SK-N-SH (cell line): ENCODE data around the gene COQ8B. TPM values are rescaled to one million over a fixed set of nuclear protein-coding genes. Genes with fewer than 3 reads are reported as not detected.
A peak's percentile ranks its signal among the peaks of the same experiment; 100 is the strongest.
"Not testable (repeated sequence)": the region's sequence is repeated elsewhere in the genome, so short reads cannot be mapped to it uniquely, and the experiment has no call there.

Source experiments
- CTCF ChIA-PET: fragments of 300-600, 350-600 bp; formaldehyde crosslinking; extraction: SDS; loops from one replicate; lab custom pipeline; 2021; lab: Yijun Ruan, JAX
- POLR2A ChIA-PET: fragments of 350-600 bp; sonication (Branson Sonifier 250); formaldehyde crosslinking; extraction: SDS; loops from one replicate; lab custom pipeline; 2020; ENCODE audit warnings: antibody characterized with exemption, inconsistent platforms; lab: Yijun Ruan, JAX
- DNase-seq: peaks from one replicate; pipeline ENCODE4 v3.0.0; 2012
- H2AFZ ChIP-seq: fragments of 200-600 bp; sonication (generic); 2 replicates; pipeline ENCODE4 v1.8.1; 2016; ENCODE audit warnings: antibody characterized with exemption, mild to moderate bottlenecking, low read depth
- H3F3A ChIP-seq: fragments of 200-600 bp; sonication (generic); replicated peaks from 2 replicates; pipeline ENCODE3; 2016; ENCODE audit warnings: antibody characterized with exemption, mild to moderate bottlenecking; ENCODE audit not compliant: insufficient read depth
- H3K27ac ChIP-seq, 2 experiments: fragments of 200-500 bp in 1 of 2; fragments of 200-600 bp in 1 of 2; sonication (Bioruptor generic) in 1 of 2; sonication (generic), shearing (Covaris generic) in 1 of 2; 2 replicates each; pipeline versions ENCODE4 v1.5.1 to v1.6.1; 2014 to 2016; ENCODE audit warnings: low read depth in 2 of 2, inconsistent platforms in 1 of 2, low read length in 1 of 2, mild to moderate bottlenecking in 1 of 2, mixed read lengths in 1 of 2
- H3K27me3 ChIP-seq: fragments of 200-600 bp; sonication (generic), shearing (Covaris generic); 2 replicates; pipeline ENCODE4 v1.6.1; 2016; ENCODE audit warnings: mixed run types; ENCODE audit not compliant: insufficient read depth
- H3K36me3 ChIP-seq, 2 experiments: fragments of 200-500 bp in 1 of 2; fragments of 200-600 bp in 1 of 2; sonication (Bioruptor generic) in 1 of 2; sonication (generic) in 1 of 2; replicated peaks in 1 of 2; 2 replicates each; pipeline versions ENCODE3 to v1.5.1; 2014 to 2016; ENCODE audit warnings: low read length in 1 of 2, mild to moderate bottlenecking in 1 of 2; ENCODE audit not compliant: insufficient read depth in 2 of 2, control insufficient read depth in 1 of 2
- H3K4me1 ChIP-seq, 2 experiments: fragments of 200-500 bp in 1 of 2; fragments of 200-600 bp in 1 of 2; sonication (Bioruptor generic) in 1 of 2; sonication (generic), shearing (Covaris generic) in 1 of 2; 2 replicates each; pipeline versions ENCODE4 v1.5.1 to v1.6.1; 2014 to 2016; ENCODE audit warnings: low read depth in 1 of 2, low read length in 1 of 2, mixed run types in 1 of 2; ENCODE audit not compliant: insufficient read depth in 2 of 2, control insufficient read depth in 1 of 2
- H3K4me2 ChIP-seq: fragments of 200-600 bp; sonication (generic), shearing (Covaris generic); 2 replicates; pipeline ENCODE4 v1.6.1; 2017; ENCODE audit warnings: mixed run types
- H3K4me3 ChIP-seq, 2 experiments: fragments of 200-500 bp in 1 of 2; fragments of 200-600 bp in 1 of 2; sonication (Bioruptor generic) in 1 of 2; sonication (generic), shearing (Covaris generic) in 1 of 2; 2 replicates each; pipeline versions ENCODE4 v1.5.1 to v1.8.1; 2014 to 2016; ENCODE audit warnings: low read depth in 2 of 2, inconsistent platforms in 1 of 2, low read length in 1 of 2, mild to moderate bottlenecking in 1 of 2, mixed read lengths in 1 of 2, moderate library complexity in 1 of 2
- H3K79me2 ChIP-seq: fragments of 200-600 bp; sonication (generic); 2 replicates; pipeline ENCODE4 v1.8.1; 2017; ENCODE audit warnings: mild to moderate bottlenecking; ENCODE audit not compliant: insufficient read depth
- H3K9ac ChIP-seq: fragments of 200-600 bp; sonication (generic); 2 replicates; pipeline ENCODE4 v1.6.1; 2017; ENCODE audit warnings: mixed run types
- H3K9me2 ChIP-seq: fragments of 200-600 bp; sonication (generic); 2 replicates; pipeline ENCODE4 v1.6.1; 2017; ENCODE audit warnings: mixed run types
- H3K9me3 ChIP-seq: fragments of 200-600 bp; sonication (generic); 2 replicates; pipeline ENCODE4 v1.6.1; 2017; ENCODE audit warnings: mixed run types, mild to moderate bottlenecking, moderate library complexity
- H4K20me1 ChIP-seq: fragments of 200-600 bp; sonication (generic); 2 replicates; pipeline ENCODE4 v1.6.1; 2017; ENCODE audit warnings: mild to moderate bottlenecking, mixed run types; ENCODE audit not compliant: insufficient read depth
- CTCF ChIP-seq: fragments of 200-600 bp; sonication (generic); IDR thresholded peaks from 2 replicates; pipeline ENCODE4 v1.6.1; 2017; ENCODE audit warnings: antibody characterized with exemption, mild to moderate bottlenecking, moderate library complexity
- ELF1 ChIP-seq: IDR thresholded peaks from 2 replicates; pipeline ENCODE4 v1.4.0; 2012
- FOSL2 ChIP-seq: IDR thresholded peaks from 2 replicates; pipeline ENCODE4 v1.4.0; 2012; ENCODE audit warnings: low read depth, mild to moderate bottlenecking, moderate library complexity, borderline replicate concordance
- FOXM1 ChIP-seq: IDR thresholded peaks from 2 replicates; pipeline ENCODE4 v1.4.0; 2012; ENCODE audit warnings: low read depth, mild to moderate bottlenecking
- MEF2A ChIP-seq: IDR thresholded peaks from 2 replicates; pipeline ENCODE4 v1.4.0; 2012; ENCODE audit warnings: low read depth, borderline replicate concordance
- MXI1 ChIP-seq: IDR thresholded peaks from 2 replicates; pipeline ENCODE4 v1.6.1; 2012; ENCODE audit warnings: mild to moderate bottlenecking, low read depth, low read length, improper control_type of control experiment
- NRF1 ChIP-seq: IDR thresholded peaks from 2 replicates; pipeline ENCODE4 v1.6.1; 2012; ENCODE audit warnings: low read depth, mild to moderate bottlenecking, low read length
- RXRA ChIP-seq: IDR thresholded peaks from 2 replicates; pipeline ENCODE4 v1.4.0; 2012; ENCODE audit warnings: low read depth, mild to moderate bottlenecking, borderline replicate concordance
- SIN3A ChIP-seq: IDR thresholded peaks from 2 replicates; pipeline ENCODE4 v1.6.1; 2012; ENCODE audit warnings: low read depth, mild to moderate bottlenecking, low read length, moderate library complexity, borderline replicate concordance
- TCF12 ChIP-seq: IDR thresholded peaks from 2 replicates; pipeline ENCODE4 v1.4.0; 2012
- TEAD4 ChIP-seq: IDR thresholded peaks from 2 replicates; pipeline ENCODE4 v1.4.0; 2012; ENCODE audit warnings: mild to moderate bottlenecking, borderline replicate concordance; ENCODE audit not compliant: insufficient read depth
- USF1 ChIP-seq: IDR thresholded peaks from 2 replicates; pipeline ENCODE4 v1.4.0; 2012; ENCODE audit warnings: low read depth, borderline replicate concordance
- YY1 ChIP-seq: IDR thresholded peaks from 2 replicates; pipeline ENCODE4 v1.4.0; 2012; ENCODE audit warnings: low read depth, mild to moderate bottlenecking
- whole genome bisulfite sequencing: methylation state at CpG from one replicate; pipeline ENCODE4 v1.1.6; 2017; ENCODE audit warnings: low lambda C conversion rate; 5-methylcytosine and 5-hydroxymethylcytosine counted together
- polyA plus RNA-seq, 3 experiments: library from polyadenylated mRNA; depleted of rRNA; stranded (reverse); fragments of >200 nt; gene quantifications; 2 replicates each; pipeline ENCODE4 v1.2.3, GENCODE V29; 2012

The COQ8B gene
- polyA plus RNA-seq, 1 of the 3 experiments (the other 2 are of a cell fraction): 43.8 TPM

GRCh38 chr19:40650749-40651305 lies 65.9 kb downstream of the COQ8B start:
- TF ChIP-seq NRF1: no peak
- no peak for TF ChIP-seq MXI1
- Histone ChIP-seq H4K20me1 (no peaks in the 10 kb centered on the region), H3K4me3 (no peak overlapping the region), H3K36me3 (no peaks in the 10 kb centered on the region), H3K9ac (no peak overlapping the region), H3K9me2 (no peaks in the 10 kb centered on the region), H3K79me2 (no peaks in the 10 kb centered on the region), H3K9me3 (no peaks in the 10 kb centered on the region), H3F3A (peaks cover 11% of the 10 kb centered on the region), H2AFZ (no peak overlapping the region), H3K27me3 (no peaks in the 10 kb centered on the region), H3K27ac (no peak overlapping the region), H3K4me1 (peaks cover 0 to under 1% of the 10 kb centered on the region in 2 experiments; a peak in 1 of 4 replicates), H3K4me2 (no peak overlapping the region)
- POLR2A ChIA-PET: no interaction called here
- CTCF ChIA-PET: interaction anchor here (1.3 to 5.2 kb wide), 3 partner anchors 12 to 40 kb away, joined by 3 to 31 read pairs (median 20); no protein-coding TSS in a partner anchor
- DNase-seq: no peak
- 88% methylated on average over 8 of the region's 8 CpGs for WGBS

DNA sequence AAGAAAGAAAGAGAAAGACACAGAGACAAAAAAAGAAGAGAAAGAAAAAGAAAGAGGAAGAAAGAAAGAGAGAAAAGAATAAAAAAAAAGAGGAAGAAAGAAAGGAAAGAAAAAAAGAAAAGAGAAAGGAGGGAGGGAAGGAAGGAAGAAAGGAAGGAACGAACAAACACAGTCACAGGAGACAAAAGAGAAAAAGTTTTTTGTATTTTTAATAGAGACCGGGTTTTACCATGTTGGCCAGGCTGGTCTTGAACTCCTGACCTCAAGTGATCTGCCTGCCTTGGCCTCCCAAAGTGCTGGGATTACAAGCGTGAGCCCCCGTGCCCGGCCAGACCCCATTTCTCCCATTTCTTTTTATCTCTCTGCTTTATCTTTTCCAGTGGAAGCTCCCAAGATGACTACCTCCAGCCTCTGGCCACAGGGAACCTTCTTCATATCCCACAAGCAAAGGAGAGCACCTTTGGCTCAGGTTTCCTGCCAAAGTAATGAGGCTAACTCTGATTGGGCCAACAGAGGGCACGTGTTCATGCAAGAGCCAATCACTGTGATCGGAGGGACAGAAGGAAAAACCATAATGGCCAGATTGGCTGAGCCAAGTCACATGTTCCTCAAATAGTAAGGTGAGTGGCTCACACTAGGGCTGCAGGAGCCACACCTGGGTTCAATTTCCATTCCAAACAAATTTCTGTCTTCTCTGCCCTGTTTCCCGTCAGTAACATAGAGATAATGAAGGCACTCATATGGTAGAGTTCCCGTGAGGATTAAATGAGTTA lies 66.6 kb downstream of the COQ8B start:
- DNase-seq: peak; percentile 27
- CTCF ChIA-PET: interaction anchor here (1.3 to 5.2 kb wide), 3 partner anchors 13 to 40 kb away, joined by 3 to 31 read pairs (median 20); no protein-coding TSS in a partner anchor

DNA sequence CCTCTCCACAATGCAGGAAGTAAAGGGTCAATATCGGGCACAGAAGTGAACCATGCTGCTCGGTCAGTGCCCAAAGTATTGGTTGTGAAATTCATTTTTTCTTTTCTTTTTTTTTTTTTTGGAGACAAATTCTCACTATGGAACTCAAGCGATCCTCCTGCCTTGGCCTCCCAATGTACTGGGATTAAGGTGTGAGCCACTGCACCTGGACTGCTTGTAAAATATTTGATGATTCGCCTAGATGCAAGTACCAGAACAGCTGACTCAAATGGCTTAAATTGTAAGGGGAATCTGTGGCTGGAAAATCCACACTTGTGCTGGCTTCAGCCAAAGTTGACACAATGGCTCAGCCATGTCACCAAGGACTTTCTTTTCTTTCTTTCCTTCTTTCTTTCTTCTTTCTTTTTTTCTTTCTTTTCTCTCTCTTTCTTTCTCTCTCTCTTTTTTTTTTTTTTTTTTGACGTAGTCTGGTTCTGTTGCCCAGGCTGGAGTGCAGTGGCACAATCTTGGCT lies 69.9 kb downstream of the COQ8B start:
- Histone ChIP-seq H3K9me3 (no peaks in the 10 kb centered on the region), H3K4me1 (peaks cover 0 to 4% of the 10 kb centered on the region in 2 experiments; a peak in 1 of 4 replicates), H3K9ac (no peak overlapping the region), H3K4me2 (0 out of 2 replicates have a peak overlapping the region, but pooled peaks have one; percentile 44), H3K36me3 (no peaks in the 10 kb centered on the region), H2AFZ (no peak overlapping the region), H3K27me3 (no peaks in the 10 kb centered on the region), H3K9me2 (no peaks in the 10 kb centered on the region), H3K79me2 (no peaks in the 10 kb centered on the region), H4K20me1 (no peaks in the 10 kb centered on the region), H3K4me3 (no peak overlapping the region), H3K27ac (peak overlapping the region in 1 of 2 experiments; percentile 88; a peak in 2 of 4 replicates), H3F3A (peaks cover 14% of the 10 kb centered on the region)
- ChIA-PET CTCF (interaction anchor here (0.7 to 1.5 kb wide), 3 partner anchors 12 to 99 kb away, joined by 3 to 19 read pairs (median 5); no protein-coding TSS in a partner anchor), POLR2A (no interaction called here)
- DNase-seq: no peak
- WGBS: 71% methylated on average over 5 of the region's 5 CpGs
- no peak for TF ChIP-seq MXI1
- no peak for TF ChIP-seq FOSL2
- TF ChIP-seq CTCF: no peak
- TF ChIP-seq SIN3A: no peak
- no peak for TF ChIP-seq FOXM1
- no peak for TF ChIP-seq YY1
- no peak for TF ChIP-seq TEAD4
- no peak for TF ChIP-seq ELF1
- no peak for TF ChIP-seq RXRA
- TF ChIP-seq MEF2A: no peak
- TF ChIP-seq TCF12: no peak

More for the DNA sequence above, 66.6 kb downstream of the COQ8B start:
- H2AFZ ChIP-seq, H3K9me3 ChIP-seq, H3K4me3 ChIP-seq, H3K9ac ChIP-seq, H3K4me2 ChIP-seq, H3K9me2 ChIP-seq: not testable (repeated sequence)
- peak; percentile 69; the same call in 1 of the 2 replicates for TF ChIP-seq USF1
- TF ChIP-seq, all 33 proteins: peak for 1; not testable (repeated sequence) for 32
- H3K27ac ChIP-seq, H3K79me2 ChIP-seq, H3K36me3 ChIP-seq, POLR2A ChIA-PET, H3K4me1 ChIP-seq, H4K20me1 ChIP-seq, H3K27me3 ChIP-seq: not testable (repeated sequence)
- WGBS: 79% methylated on average over 9 of the region's 9 CpGs
- peaks cover 14% of the 10 kb centered on the region for H3F3A ChIP-seq
